HAP-1 (cell line): Measurements from ENCODE around the gene FRY.
A peak's percentile ranks its signal among the peaks of the same experiment; 100 is the strongest.

Experiments
- DNase-seq, 2 experiments: peaks; one replicate each; pipeline ENCODE4 v3.0.0-alpha.2; 2016 to 2020; ENCODE audit warnings: low spot score in 2 of 2
- H3K27me3 ChIP-seq: fragments of 250-450 bp; sonication (Bioruptor Pico); 2 replicates; pipeline ENCODE4 v1.5.1; 2020; ENCODE audit warnings: low read depth, mild to moderate bottlenecking, moderate library complexity
- H3K36me3 ChIP-seq: fragments of 250-450 bp; sonication (Bioruptor Pico); replicated peaks from 2 replicates; pipeline ENCODE4 v1.5.1; 2020; ENCODE audit warnings: mild to moderate bottlenecking
- H3K4me1 ChIP-seq: fragments of 250-450 bp; sonication (Bioruptor Pico); 2 replicates; pipeline ENCODE4 v1.5.1; 2020; ENCODE audit warnings: mild to moderate bottlenecking
- H3K4me3 ChIP-seq: fragments of 250-450 bp; sonication (Bioruptor Pico); 2 replicates; pipeline ENCODE4 v1.5.1; 2020; ENCODE audit warnings: mild to moderate bottlenecking, moderate library complexity
- H3K9me3 ChIP-seq: fragments of 250-450 bp; sonication (Bioruptor Pico); 2 replicates; pipeline ENCODE4 v1.5.1; 2020; ENCODE audit warnings: mild to moderate bottlenecking, moderate library complexity
- in situ Hi-C: fragments of 300-500 bp; cut with MboI; formaldehyde crosslinking; loops from 3 replicates; pipeline ENCODE4 v1.14.3; 2020; ENCODE audit warnings: low sequenced_read_pairs, inconsistent platforms, mixed read lengths

The FRY gene

DNA sequence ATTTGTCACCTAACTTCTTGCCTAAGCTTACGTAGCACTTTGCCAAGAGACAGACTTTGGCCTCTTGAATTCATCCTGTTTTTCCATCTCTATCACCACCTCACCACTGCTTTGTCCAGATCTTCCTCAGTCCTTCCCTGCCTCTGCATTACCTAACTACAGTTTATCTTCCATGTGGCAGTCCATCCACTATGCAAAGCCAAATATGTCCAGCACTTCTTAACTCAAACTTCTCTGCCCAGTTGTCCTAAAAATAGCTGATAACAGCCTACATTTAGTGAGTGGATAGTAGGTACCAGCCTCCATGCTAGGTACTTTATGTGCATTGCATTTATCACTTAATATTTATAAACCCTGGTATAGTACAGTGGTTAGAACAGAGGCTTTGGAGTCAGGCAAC lies 172.2 kb downstream of the FRY start:
- Histone ChIP-seq H3K4me1 (peaks cover 28% of the 10 kb centered on the region), H3K27me3 (no peaks in the 10 kb centered on the region), H3K9me3 (no peaks in the 10 kb centered on the region), H3K4me3 (no peak overlapping the region), H3K36me3 (no peaks in the 10 kb centered on the region)
- DNase-seq, result no peak
- in situ Hi-C loops, result no loop called here

DNA sequence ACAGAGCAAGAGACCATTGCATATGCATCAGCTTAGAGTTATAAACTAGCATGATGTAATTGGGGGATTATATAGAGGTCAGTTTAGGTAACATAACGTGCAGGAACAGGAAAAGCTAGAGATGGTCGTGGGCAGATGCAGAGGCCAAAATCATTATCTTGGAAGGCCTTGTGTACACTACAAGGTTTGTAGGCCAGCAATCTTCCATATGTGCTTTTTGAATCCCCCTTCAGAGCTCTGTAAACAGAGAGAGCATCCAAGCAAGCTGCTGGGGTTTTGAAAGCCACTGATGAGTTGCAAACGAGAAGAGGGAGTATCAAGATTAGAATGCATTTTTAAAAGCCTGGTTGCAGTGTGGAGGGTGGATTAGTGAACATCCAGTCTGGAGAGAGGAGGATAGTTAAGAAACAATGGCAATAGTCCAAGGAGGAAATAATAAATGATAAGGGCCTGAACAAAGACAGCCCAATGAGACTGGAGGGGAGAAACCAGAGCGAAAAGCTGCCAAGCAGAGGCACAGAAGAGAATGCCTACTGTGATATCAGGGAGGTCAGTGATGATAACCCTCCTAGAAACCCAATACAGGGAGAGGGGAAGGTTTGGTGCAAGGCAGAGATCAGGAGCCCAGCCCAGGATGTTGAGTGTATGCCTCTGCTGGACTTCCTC lies 174.0 kb downstream of the FRY start:
- Histone ChIP-seq H3K4me3 (no peak overlapping the region), H3K9me3 (no peaks in the 10 kb centered on the region), H3K27me3 (no peaks in the 10 kb centered on the region), H3K36me3 (no peaks in the 10 kb centered on the region), H3K4me1 (peaks cover 28% of the 10 kb centered on the region)
- in situ Hi-C loops, result no loop called here
- peak in 1 of 2 experiments; percentile 48 for DNase-seq

DNA sequence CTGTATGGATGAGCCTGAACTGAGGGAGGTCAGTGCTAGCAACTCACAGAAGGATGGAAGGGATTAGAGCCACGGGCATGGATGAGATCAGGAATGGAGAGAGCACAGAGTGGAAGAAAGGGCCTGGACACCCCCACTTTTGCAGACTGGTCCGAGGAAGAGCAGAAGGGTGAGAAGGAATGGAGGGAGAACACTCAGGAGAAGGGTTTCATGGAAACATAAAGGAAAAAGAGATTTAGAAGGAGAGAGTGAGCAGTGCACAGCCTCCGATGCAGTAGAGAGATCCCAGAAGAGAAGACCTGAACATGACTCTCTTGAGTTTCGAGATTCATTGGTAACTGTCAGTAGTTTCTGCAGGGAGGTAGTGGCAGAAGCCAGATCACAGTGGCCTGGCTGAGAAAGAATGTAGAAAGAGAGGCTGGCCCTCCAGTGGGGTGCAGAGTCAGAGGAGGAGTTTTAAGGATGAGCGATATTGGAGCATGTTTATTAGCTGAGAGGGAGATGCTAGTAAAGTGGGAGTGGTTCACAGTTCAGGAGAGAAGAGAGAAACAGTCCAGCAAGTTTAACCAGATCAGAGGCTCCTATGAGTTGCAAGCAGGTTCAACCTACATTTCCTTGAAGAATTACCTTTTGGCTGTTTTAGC lies 174.6 kb downstream of the FRY start:
- Histone ChIP-seq H3K4me3 (no peak overlapping the region), H3K27me3 (no peaks in the 10 kb centered on the region), H3K4me1 (peaks cover 28% of the 10 kb centered on the region), H3K9me3 (no peaks in the 10 kb centered on the region), H3K36me3 (no peaks in the 10 kb centered on the region)
- peak; percentile 34 to 51 for DNase-seq
- in situ Hi-C loops, result no loop called here

DNA sequence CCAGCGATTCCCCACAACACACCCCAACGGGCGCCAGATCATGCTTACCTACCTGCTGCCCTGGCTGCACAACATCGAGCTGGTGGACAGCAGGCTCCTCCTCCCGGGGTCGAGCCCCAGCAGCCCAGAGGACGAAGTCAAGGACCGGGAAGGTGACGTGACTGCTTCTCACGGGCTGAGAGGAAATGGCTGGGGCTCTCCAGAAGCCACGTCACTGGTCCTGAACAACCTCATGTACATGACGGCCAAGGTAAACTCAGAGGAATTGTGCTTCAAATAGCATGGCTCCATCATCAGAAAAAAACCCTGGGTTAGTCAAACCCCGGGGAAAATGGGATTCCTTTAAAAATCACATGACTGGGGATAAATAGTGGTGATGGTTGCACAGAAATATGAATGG lies 177.3 kb downstream of the FRY start:
- Histone ChIP-seq H3K27me3 (no peaks in the 10 kb centered on the region), H3K36me3 (no peaks in the 10 kb centered on the region), H3K4me1 (peaks cover 28% of the 10 kb centered on the region), H3K4me3 (no peak overlapping the region), H3K9me3 (no peaks in the 10 kb centered on the region)
- no peak for DNase-seq
- in situ Hi-C loops, result no loop called here

DNA sequence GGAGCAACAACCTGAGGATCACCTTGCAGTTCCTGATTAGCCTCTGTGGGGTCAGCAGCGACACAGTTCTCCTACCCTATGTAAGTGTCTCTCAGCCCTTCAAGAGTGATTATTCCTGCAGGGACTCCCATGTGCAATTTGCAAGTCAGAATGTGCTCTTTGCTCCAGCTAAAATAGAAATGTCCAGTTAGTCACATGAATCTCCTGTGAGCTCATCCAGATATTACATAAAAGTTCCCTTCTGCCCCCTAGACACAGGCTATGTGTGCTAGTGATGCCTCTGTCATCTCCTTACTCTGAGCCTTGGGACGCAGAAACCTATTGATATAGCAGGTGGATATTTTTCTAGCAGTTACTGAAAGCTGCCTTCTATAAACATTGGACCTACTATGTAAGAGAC lies 178.1 kb downstream of the FRY start:
- Histone ChIP-seq H3K36me3 (no peaks in the 10 kb centered on the region), H3K4me3 (no peak overlapping the region), H3K4me1 (peaks cover 28% of the 10 kb centered on the region), H3K27me3 (no peaks in the 10 kb centered on the region), H3K9me3 (no peaks in the 10 kb centered on the region)
- no peak for DNase-seq
- in situ Hi-C loops, result no loop called here

DNA sequence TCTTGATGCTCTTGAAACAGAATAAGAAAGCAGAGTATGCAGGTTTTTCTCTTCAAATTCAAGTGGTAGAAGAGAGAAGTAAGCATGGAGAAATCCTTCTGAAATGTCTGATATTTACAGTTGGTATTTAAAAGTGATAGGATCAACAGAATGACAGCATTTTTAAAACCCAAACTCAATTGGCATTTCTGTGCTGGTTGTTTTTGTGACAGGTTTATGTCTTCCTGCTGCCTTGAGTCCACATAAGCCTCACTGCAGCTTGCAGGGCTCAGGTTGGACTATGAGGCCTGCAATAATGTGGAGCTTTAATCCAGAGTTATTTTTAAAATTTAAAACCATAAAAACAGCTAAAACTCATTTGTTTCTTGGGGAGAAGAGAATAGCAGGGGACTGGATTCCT lies 178.5 kb downstream of the FRY start:
- H3K36me3 ChIP-seq, result no peaks in the 10 kb centered on the region
- H3K4me1 ChIP-seq, result peaks cover 27% of the 10 kb centered on the region
- H3K27me3 ChIP-seq, result no peaks in the 10 kb centered on the region
- no peak for DNase-seq
- in situ Hi-C loops, result no loop called here
- no peak overlapping the region for H3K4me3 ChIP-seq
- no peaks in the 10 kb centered on the region for H3K9me3 ChIP-seq

DNA sequence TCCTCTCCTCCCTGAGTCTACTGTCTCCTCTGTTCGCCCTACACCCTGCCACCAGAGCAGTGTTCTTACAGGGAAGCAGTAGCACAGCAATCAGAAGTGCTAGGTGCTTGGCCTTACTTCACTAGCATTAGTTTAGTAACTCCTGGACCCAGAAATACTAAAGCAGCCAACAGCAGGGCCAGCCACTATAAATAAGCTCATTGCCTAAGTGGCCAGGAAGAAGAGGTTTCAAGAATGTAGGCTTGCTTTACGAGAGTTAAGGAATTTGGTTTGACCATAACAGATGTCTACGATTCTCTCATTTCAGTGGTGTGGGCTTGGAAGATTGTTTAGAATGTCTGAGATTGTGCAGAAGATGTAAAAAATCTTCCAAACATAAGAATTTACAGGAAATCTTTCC lies 180.2 kb downstream of the FRY start:
- Histone ChIP-seq H3K4me3 (no peak overlapping the region), H3K27me3 (no peaks in the 10 kb centered on the region), H3K9me3 (no peaks in the 10 kb centered on the region), H3K4me1 (peaks cover 10% of the 10 kb centered on the region), H3K36me3 (no peaks in the 10 kb centered on the region)
- no peak for DNase-seq
- in situ Hi-C loops, result no loop called here

DNA sequence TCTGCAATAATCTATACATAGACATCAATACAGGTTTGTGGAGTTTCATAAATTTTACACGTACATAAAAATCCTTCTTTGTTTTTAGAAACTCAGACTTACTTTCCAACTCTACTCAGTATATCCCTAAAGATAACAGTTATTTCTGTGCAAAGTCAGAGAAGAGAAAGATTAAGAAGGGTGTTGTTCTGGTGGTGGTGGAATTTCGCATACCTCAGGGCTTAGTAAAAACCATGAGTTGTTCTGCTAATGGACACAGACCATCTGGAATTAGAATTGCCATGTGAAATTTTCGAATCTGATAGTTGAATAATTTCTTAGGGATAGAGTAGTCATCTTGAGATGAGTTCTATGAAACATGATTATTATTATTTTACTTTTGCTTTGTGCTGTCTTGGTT lies 180.8 kb downstream of the FRY start:
- H3K4me3 ChIP-seq, result no peak overlapping the region
- no peak for DNase-seq

DNA sequence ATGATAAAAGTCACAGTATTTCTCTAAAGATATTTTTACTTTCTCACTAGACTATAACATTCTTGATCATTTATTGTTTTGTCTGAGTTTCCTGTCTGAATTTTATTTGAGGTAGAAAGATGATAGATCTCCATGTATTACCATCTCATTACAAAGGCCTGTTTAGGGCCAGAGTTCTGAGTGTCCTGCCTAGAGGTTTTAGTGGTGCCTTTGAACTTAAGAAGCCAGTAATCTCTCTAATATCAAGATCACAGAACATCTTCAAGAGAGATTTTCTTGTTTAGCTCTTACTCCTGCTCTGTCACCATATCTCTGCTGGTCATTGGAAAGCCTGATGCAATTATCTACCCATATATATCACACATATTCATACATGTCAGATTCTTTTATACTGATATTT lies 182.1 kb downstream of the FRY start:
- Histone ChIP-seq H3K27me3 (no peaks in the 10 kb centered on the region), H3K4me1 (no peaks in the 10 kb centered on the region), H3K36me3 (no peaks in the 10 kb centered on the region), H3K4me3 (no peak overlapping the region), H3K9me3 (no peaks in the 10 kb centered on the region)
- in situ Hi-C loops, result no loop called here
- DNase-seq, result no peak

More for the DNA sequence above, 180.8 kb downstream of the FRY start:
- Histone ChIP-seq H3K36me3 (no peaks in the 10 kb centered on the region), H3K27me3 (no peaks in the 10 kb centered on the region), H3K4me1 (peaks cover 4% of the 10 kb centered on the region; the same call in 1 of the 2 replicates), H3K9me3 (no peaks in the 10 kb centered on the region)
- in situ Hi-C loops, result no loop called here

DNA sequence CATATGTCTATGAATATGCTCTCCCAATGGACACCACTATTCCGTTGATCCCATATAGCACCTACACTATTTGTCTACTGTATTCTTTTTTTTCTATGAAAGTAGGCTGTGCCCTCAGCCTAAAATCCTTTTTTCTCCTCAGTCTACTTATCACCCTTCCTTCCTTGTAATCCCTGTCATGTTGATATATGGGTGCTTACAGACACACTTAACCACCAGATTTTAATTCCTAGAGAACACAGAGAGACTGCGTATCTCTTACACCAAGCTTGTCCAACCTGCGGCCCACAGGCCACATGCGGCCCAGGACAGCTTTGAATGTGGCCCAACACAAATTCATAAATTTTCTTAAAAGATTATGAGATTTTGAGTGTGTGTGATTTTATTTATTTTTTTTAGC lies 182.5 kb downstream of the FRY start:
- no peak overlapping the region for H3K4me3 ChIP-seq
- in situ Hi-C loops, result no loop called here
- H3K27me3 ChIP-seq, result no peaks in the 10 kb centered on the region
- DNase-seq, result no peak
- H3K36me3 ChIP-seq, result no peaks in the 10 kb centered on the region
- no peaks in the 10 kb centered on the region for H3K9me3 ChIP-seq
- H3K4me1 ChIP-seq, result no peaks in the 10 kb centered on the region

DNA sequence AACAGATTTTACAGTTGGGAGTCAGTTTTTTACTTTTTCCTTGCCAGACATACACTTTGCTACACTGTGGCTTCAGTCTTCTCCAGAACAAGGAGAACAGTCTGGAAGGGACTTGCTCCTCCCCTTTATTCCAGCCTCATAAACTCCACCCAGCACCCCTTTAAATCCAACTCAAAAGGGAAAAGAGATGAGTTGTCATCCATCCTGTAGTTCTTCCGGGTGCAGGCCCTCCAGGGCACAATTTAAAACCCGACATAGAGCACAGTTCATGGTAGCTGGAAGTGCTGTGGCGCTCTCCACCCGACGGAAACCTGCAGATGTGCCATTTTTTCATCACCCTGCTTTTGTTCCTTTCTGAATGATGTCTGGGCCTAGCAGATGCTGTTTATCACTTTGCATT lies 184.7 kb downstream of the FRY start:
- Histone ChIP-seq H3K4me3 (no peak overlapping the region), H3K4me1 (no peaks in the 10 kb centered on the region), H3K27me3 (no peaks in the 10 kb centered on the region), H3K9me3 (no peaks in the 10 kb centered on the region), H3K36me3 (no peaks in the 10 kb centered on the region)
- in situ Hi-C loops, result no loop called here
- no peak for DNase-seq

DNA sequence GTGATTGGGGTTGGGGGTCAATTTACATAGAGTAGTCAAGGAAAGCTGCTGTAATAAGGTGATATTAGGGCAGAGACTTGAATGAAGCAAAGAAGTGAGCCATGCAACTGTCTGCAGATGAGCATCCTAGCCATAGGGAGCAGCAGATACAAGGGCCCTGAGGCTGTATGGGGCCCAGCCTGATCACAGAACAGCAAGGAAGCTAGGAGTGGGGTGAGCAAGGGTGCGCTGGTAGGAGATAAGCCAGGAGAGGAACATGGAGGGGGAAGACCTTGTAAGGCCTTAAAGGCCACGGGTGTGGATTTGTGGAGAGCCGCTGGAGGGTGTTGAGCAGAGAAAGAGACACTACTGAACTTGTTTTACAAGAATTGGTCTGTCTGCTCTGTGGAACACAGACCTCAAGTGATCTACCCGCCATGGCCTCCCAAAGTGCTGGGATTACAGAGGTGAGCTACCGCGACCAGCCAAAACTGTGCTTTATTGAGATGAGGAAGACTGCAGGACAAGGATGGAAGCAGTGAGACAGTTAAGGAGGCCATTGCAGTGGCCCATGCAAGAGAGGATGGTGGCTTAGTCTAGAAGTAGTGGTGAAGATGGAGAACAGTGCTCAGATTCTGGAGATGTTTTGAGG lies 190.6 kb downstream of the FRY start:
- DNase-seq, result no peak
- no peaks in the 10 kb centered on the region for H3K27me3 ChIP-seq
- H3K4me1 ChIP-seq, result peaks cover 3% of the 10 kb centered on the region; the same call in 1 of the 2 replicates
- no peaks in the 10 kb centered on the region for H3K9me3 ChIP-seq
- no peaks in the 10 kb centered on the region for H3K36me3 ChIP-seq
- in situ Hi-C loops, result no loop called here
- H3K4me3 ChIP-seq, result no peak overlapping the region

DNA sequence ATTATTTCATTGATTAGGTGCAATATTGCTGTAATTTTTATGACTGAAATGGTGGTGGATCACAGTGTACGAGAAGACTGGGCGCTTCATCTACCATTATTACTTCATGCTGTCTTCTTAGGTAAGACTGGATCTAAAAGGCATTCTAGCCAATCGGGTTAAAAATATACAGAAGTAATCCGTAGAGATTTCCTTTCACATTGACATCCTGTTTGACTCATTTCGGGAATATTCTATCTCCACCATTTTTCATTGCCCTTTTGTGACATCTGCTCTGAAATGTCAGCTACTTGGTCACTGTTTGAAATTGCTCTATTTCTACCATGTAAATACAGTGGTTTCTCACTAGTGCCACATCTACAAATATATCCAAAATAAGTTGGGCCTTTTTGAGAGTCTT lies 193.3 kb downstream of the FRY start:
- in situ Hi-C loops, result no loop called here
- Histone ChIP-seq H3K36me3 (no peaks in the 10 kb centered on the region), H3K27me3 (no peaks in the 10 kb centered on the region), H3K4me3 (no peak overlapping the region), H3K4me1 (peaks cover 3% of the 10 kb centered on the region; the same call in 1 of the 2 replicates), H3K9me3 (no peaks in the 10 kb centered on the region)
- DNase-seq, result no peak

DNA sequence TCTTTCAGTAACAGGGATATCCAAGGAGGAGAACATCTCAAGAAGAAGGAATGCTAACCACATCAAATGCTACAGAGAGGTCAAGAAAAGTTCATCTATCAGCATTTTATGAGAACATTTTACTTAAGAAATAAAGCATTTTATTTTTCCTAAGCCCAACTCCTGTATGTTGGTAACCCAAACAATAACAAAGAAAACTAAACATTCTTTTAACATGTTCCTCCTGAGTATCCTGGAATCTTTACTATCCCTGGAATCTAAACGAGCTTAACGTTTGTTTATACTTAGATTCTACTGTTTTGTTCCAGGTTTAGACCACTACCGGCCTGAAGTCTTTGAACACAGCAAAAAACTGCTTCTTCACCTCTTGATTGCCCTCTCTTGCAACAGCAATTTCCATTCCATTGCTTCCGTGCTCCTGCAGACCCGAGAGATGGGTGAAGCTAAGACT lies 193.9 kb downstream of the FRY start:
- Histone ChIP-seq H3K4me3 (no peak overlapping the region), H3K9me3 (no peaks in the 10 kb centered on the region), H3K4me1 (peaks cover 3% of the 10 kb centered on the region; the same call in 1 of the 2 replicates), H3K27me3 (no peaks in the 10 kb centered on the region), H3K36me3 (no peaks in the 10 kb centered on the region)
- DNase-seq, result no peak
- in situ Hi-C loops, result no loop called here
